OCI-LY1 (cell line): ENCODE results near the gene CHMP5.

Source experiments
- H2AFZ ChIP-seq: fragments of 200-600 bp; sonication (generic), shearing (Covaris generic); 2 replicates; pipeline ENCODE4 v1.6.0; 2014; ENCODE audit warnings: antibody characterized with exemption, mild to moderate bottlenecking, low read length
- H3F3A ChIP-seq: fragments of 200-600 bp; sonication (generic), shearing (Covaris generic); 2 replicates; pipeline ENCODE4 v1.6.0; 2014; ENCODE audit warnings: mild to moderate bottlenecking, antibody characterized with exemption, low read length, moderate library complexity; ENCODE audit not compliant: insufficient read depth
- H3K27ac ChIP-seq: fragments of 200-600 bp; sonication (generic); 2 replicates; pipeline ENCODE4 v1.5.1; 2014; ENCODE audit warnings: low read length, mixed run types, mild to moderate bottlenecking, low read depth; ENCODE audit not compliant: poor library complexity, severe bottlenecking
- H3K27me3 ChIP-seq: fragments of 200-600 bp; sonication (generic); 2 replicates; pipeline ENCODE4 v1.6.0; 2014; ENCODE audit warnings: antibody characterized with exemption, mild to moderate bottlenecking, low read length, moderate library complexity; ENCODE audit not compliant: insufficient read depth
- H3K36me3 ChIP-seq: fragments of 200-600 bp; sonication (generic); 2 replicates; pipeline ENCODE4 v1.6.1; 2014; ENCODE audit warnings: mild to moderate bottlenecking, antibody characterized with exemption, low read length, moderate library complexity, mixed read lengths; ENCODE audit not compliant: insufficient read depth
- H3K4me1 ChIP-seq: fragments of 200-600 bp; sonication (generic); 2 replicates; pipeline ENCODE4 v1.5.1; 2014; ENCODE audit warnings: mild to moderate bottlenecking, low read length, moderate library complexity; ENCODE audit not compliant: insufficient read depth, severe bottlenecking
- H3K4me2 ChIP-seq: fragments of 200-600 bp; sonication (generic), shearing (Covaris generic); 2 replicates; pipeline ENCODE4 v1.6.1; 2014; ENCODE audit warnings: low read length
- H3K4me3 ChIP-seq: fragments of 200-600 bp; sonication (generic); 2 replicates; pipeline ENCODE4 v1.5.1; 2014; ENCODE audit warnings: low read length, low read depth, mild to moderate bottlenecking, mixed read lengths; ENCODE audit not compliant: poor library complexity, severe bottlenecking
- H3K79me2 ChIP-seq: fragments of 200-600 bp; shearing (Covaris generic); 2 replicates; pipeline ENCODE4 v1.6.1; 2016; ENCODE audit warnings: mixed run types, low read length, mixed read lengths; ENCODE audit not compliant: insufficient read depth
- H3K9ac ChIP-seq: fragments of 200-600 bp; sonication (generic), shearing (Covaris generic); 2 replicates; pipeline ENCODE4 v1.6.1; 2014; ENCODE audit warnings: mild to moderate bottlenecking, low read length, mixed read lengths
- H3K9me2 ChIP-seq: fragments of 200-600 bp; sonication (generic), shearing (Covaris generic); 2 replicates; pipeline ENCODE4 v1.6.1; 2014; ENCODE audit warnings: low read depth, mild to moderate bottlenecking, low read length, mixed read lengths
- H3K9me3 ChIP-seq: fragments of 200-600 bp; shearing (Covaris generic); 2 replicates; pipeline ENCODE4 v1.6.1; 2014; ENCODE audit warnings: low read length, mixed read lengths
- H4K20me1 ChIP-seq: fragments of 200-600 bp; sonication (generic), shearing (Covaris generic); 2 replicates; pipeline ENCODE4 v1.6.0; 2016; ENCODE audit warnings: mild to moderate bottlenecking, low read length; ENCODE audit not compliant: insufficient read depth
- EZH2 ChIP-seq: fragments of 200-600 bp; sonication (generic), shearing (Covaris generic); IDR thresholded peaks from 2 replicates; pipeline ENCODE4 v1.8.0; 2017; ENCODE audit warnings: borderline replicate concordance, mixed run types, mild to moderate bottlenecking, antibody characterized with exemption, low read length, moderate library complexity, mixed read lengths
- TF ChIP-seq, protein P1 (sequence below): fragments of 200-600 bp; sonication (generic), shearing (Covaris generic); IDR thresholded peaks from 2 replicates; pipeline ENCODE4 v1.5.1; 2017; ENCODE audit warnings: mild to moderate bottlenecking, antibody characterized with exemption, low read length, moderate library complexity, mixed read lengths

Gene CHMP5

DNA sequence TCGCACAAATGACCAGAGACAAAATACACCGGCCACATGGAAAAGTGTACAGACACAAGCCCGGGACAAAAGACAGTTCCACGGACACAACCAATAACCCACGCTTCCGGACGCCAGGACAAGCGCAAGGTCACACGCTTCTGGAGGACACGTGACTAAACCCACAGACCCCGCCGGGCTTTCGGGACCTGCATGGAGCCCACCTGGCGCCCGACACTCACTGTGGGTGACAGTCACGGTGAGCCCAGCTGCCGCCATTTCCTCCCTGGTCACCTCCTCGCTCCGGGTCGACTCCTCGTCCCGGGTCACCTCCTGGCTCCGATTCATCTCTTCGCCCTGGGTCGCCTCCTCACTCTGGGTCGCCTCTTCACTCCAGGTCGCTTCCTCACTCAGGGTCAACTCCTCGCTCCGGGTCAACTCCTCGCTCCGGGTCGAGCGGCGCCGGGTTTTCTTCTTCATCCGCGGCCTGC, 811 bp upstream of the CHMP5 start:
- Histone ChIP-seq H3K4me3 (peak overlapping the region; percentile 91), H3K9me3 (no peaks in the 10 kb centered on the region), H3K4me2 (peak overlapping the region; percentile 85), H2AFZ (no peak overlapping the region), H3K27me3 (no peaks in the 10 kb centered on the region), H3K79me2 (peaks cover 15% of the 10 kb centered on the region), H3K9ac (peak overlapping the region; percentile 87), H3F3A (no peaks in the 10 kb centered on the region), H3K9me2 (no peaks in the 10 kb centered on the region), H4K20me1 (no peaks in the 10 kb centered on the region), H3K4me1 (peaks cover 18% of the 10 kb centered on the region), H3K36me3 (peaks cover 53% of the 10 kb centered on the region), H3K27ac (peak overlapping the region; percentile 24)
- no peak for TF ChIP-seq EZH2
- TF ChIP-seq, protein P1, sequence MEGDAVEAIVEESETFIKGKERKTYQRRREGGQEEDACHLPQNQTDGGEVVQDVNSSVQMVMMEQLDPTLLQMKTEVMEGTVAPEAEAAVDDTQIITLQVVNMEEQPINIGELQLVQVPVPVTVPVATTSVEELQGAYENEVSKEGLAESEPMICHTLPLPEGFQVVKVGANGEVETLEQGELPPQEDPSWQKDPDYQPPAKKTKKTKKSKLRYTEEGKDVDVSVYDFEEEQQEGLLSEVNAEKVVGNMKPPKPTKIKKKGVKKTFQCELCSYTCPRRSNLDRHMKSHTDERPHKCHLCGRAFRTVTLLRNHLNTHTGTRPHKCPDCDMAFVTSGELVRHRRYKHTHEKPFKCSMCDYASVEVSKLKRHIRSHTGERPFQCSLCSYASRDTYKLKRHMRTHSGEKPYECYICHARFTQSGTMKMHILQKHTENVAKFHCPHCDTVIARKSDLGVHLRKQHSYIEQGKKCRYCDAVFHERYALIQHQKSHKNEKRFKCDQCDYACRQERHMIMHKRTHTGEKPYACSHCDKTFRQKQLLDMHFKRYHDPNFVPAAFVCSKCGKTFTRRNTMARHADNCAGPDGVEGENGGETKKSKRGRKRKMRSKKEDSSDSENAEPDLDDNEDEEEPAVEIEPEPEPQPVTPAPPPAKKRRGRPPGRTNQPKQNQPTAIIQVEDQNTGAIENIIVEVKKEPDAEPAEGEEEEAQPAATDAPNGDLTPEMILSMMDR = no peak

DNA sequence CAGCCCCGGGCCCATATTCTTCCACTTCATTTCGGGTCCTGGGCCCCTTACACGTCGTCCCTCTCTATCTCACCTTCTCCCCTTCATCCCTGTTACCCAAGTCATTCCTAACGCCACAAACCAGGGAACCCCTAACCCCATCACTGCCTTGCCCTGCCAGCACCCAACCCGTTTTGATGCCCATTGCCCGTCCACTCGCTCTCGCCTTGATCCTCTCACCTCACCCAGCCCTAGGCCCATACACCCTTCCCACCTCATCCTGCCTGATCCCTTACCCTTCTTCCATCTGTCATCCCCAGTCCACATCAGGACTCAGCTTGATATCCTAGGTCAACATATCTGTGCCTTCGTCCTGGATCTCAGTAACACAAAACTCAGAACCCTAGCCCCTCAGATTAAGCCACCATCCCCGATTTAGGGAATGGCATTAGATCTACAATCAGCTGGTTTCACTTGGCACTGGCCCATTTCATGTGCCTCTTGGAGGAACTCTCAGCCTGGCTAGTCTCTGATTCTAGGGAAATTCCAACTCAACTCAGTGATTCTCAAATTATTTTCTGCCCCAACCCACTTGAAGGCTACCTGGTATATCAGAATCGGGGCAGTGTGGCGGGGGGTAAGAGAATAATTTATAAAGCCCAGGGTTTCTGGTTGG, 489 bp downstream of the CHMP5 start:
- H4K20me1 ChIP-seq = no peaks in the 10 kb centered on the region
- no peak overlapping the region for H3K27ac ChIP-seq
- H2AFZ ChIP-seq = no peak overlapping the region
- TF ChIP-seq EZH2 = no peak
- TF ChIP-seq, protein P1 = no peak
- peaks cover 18% of the 10 kb centered on the region for H3K4me1 ChIP-seq
- H3K9me3 ChIP-seq = no peaks in the 10 kb centered on the region
- H3K4me2 ChIP-seq = peak overlapping the region; percentile 96
- no peaks in the 10 kb centered on the region for H3F3A ChIP-seq
- H3K4me3 ChIP-seq = peak overlapping the region; percentile 91
- H3K36me3 ChIP-seq = peaks cover 46% of the 10 kb centered on the region
- no peaks in the 10 kb centered on the region for H3K9me2 ChIP-seq
- peaks cover 15% of the 10 kb centered on the region for H3K79me2 ChIP-seq
- H3K27me3 ChIP-seq = no peaks in the 10 kb centered on the region
- peak overlapping the region; percentile 81 for H3K9ac ChIP-seq

DNA sequence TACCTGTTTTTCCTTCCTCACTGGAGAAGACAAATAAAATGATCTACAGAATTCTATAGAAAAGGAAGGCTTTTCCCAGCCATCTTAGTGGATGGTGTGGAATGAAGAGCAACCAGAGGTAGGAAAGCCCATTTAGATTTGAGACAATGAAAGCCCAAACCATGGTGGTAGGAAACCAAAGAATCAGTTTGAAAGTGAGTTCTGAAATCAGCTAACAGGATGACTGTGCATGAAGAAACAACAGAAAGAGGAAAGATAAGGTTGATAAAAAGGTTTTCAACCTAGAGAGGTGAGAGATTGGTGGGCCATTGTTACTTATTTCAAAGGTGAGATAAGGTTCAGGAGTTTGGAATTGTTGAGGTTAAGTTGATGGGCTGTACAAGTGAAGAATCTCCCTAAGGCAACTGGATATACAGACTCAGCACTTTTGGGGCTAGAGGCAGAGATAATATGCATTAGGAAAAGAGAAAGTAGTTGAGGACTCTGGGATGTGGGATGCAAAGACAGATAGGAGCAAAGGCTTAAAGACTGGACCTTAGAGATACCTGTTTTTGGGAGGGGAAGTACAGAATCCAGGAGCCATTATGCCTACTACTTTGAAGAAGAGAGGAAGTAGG, 2.4 kb downstream of the CHMP5 start:
- Histone ChIP-seq H3K27me3 (no peaks in the 10 kb centered on the region), H3F3A (no peaks in the 10 kb centered on the region), H3K79me2 (peaks cover 15% of the 10 kb centered on the region), H3K4me1 (peaks cover 18% of the 10 kb centered on the region), H3K9me2 (no peaks in the 10 kb centered on the region), H3K9me3 (no peaks in the 10 kb centered on the region), H2AFZ (no peak overlapping the region), H3K4me3 (no peak overlapping the region), H3K9ac (no peak overlapping the region), H3K27ac (no peak overlapping the region), H3K4me2 (no peak overlapping the region), H3K36me3 (peaks cover 45% of the 10 kb centered on the region), H4K20me1 (no peaks in the 10 kb centered on the region)
- TF ChIP-seq EZH2 = no peak
- TF ChIP-seq, protein P1 = no peak
